DMS114 treated with DMSO at 0.1 percent for 48 hours (cell line): ENCODE results near the gene SLC32A1.

ENCODE experiments used
- DNase-seq: peaks from one replicate; lab custom pipeline; 2025; ENCODE audit not compliant: unreplicated experiment; lab: John Stamatoyannopoulos, UW

The SLC32A1 gene, protein sequence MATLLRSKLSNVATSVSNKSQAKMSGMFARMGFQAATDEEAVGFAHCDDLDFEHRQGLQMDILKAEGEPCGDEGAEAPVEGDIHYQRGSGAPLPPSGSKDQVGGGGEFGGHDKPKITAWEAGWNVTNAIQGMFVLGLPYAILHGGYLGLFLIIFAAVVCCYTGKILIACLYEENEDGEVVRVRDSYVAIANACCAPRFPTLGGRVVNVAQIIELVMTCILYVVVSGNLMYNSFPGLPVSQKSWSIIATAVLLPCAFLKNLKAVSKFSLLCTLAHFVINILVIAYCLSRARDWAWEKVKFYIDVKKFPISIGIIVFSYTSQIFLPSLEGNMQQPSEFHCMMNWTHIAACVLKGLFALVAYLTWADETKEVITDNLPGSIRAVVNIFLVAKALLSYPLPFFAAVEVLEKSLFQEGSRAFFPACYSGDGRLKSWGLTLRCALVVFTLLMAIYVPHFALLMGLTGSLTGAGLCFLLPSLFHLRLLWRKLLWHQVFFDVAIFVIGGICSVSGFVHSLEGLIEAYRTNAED

DNA sequence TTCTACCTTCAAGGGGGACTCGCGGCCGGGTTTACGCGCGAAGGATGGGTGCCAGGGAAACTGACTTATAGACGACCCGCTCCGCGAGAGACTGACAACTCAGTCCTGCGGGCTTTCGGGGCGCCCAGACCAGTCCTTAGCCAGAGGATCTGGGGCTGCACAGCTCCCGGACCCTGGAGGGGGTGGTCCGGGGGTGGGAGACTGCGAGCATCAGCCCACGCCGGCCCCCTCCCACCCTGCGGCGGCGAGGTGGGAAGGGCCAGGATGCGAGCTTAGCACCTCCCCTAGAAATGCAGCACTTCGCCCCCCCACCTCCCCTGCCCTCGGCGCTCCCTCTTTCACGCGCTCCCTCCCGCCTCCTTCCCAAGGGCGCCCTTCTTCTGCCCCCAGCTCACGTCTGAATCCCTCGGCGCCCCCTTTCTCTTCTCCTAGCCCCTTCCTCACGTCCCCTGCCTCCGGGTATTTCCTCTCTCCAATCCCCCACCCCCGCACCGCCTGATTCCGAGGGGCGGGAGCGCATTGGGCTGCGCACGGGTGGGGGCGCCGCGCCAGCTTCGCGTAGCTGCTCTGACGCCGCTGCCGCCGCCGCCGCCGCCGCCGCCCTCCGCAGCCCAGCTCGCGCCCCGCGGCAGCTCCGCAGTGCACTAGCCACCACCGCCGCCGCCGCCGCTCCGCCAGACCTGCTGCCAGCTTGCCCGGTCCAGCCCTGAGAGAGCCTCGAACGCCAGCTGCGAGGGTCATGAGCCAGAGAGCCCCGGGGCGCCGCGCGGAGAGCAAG lies at the start of gene SLC32A1:
TSS of gene SLC32A1 (plus strand) at position 639 of the 778 bp plus-strand sequence. CDS start 239 bp downstream, outside the sequence.
- DNase-seq: no peak

DNA sequence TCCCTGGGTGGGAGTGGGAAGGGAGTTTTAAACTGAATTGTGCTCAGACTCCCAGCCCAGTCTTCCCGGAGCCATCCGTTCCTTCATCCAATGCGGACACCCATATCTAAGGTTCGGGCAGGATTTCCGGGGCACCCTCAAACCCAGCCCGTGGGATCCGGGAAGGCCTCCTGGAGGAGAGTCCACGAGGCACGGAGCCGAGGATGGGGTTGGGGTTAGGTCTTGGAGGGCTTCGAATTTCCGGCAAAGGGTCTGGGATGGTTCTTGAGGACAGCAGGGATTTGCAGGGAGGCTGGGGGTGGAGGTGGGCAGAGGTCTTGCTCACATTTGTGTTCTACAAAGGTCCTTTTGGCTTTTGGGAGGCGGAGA lies 49.5 kb upstream of the SLC32A1 start:
- no peak for DNase-seq

GRCh38 chr20:38676576-38676975 lies 47.7 kb upstream of the SLC32A1 start:
- no peak for DNase-seq

DNA sequence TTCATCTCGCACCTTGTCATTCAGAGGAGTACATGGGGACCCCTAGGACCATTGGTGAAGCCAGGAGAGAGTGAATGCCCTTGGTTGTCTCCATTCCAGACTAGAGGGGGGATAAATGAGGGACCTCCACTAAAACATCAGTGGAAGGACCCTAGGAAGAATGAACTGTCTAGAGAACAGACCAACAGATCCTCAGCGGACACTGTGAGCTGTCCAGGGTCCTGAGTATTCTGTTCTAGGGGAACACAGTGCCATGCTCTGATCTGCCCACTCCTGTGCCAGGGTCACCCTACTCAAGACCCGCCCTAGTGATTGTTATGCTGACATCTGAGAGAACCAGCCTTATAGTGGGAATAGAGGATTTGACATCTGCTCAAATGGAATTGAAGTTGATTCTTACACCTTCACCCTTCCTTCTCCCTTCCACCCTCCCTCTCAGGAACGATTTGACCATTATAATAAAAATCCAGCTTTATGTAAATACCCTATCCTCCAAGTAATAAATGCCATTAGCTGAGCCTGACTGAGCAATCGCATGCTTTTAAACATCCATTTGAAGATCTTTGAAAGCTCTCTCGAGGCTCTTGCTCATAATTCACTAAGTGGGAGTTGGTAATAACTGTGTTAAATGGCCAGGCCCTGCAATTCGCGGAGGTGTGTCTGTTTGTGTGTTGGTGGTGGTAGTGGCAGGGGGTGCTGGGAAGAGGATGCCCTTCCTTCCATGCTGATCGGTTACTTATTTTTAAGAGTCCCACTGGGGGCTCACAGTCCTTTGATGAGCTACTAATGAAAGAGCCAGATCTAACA lies 43.6 kb upstream of the SLC32A1 start:
- DNase-seq: no peak

- DNase-seq: no peak
These were observed 39.0 kb upstream of the SLC32A1 start for GRCh38 chr20:38685271-38685670.

GRCh38 chr20:38685853-38686473 lies 38.3 kb upstream of the SLC32A1 start:
- DNase-seq: no peak

DNA sequence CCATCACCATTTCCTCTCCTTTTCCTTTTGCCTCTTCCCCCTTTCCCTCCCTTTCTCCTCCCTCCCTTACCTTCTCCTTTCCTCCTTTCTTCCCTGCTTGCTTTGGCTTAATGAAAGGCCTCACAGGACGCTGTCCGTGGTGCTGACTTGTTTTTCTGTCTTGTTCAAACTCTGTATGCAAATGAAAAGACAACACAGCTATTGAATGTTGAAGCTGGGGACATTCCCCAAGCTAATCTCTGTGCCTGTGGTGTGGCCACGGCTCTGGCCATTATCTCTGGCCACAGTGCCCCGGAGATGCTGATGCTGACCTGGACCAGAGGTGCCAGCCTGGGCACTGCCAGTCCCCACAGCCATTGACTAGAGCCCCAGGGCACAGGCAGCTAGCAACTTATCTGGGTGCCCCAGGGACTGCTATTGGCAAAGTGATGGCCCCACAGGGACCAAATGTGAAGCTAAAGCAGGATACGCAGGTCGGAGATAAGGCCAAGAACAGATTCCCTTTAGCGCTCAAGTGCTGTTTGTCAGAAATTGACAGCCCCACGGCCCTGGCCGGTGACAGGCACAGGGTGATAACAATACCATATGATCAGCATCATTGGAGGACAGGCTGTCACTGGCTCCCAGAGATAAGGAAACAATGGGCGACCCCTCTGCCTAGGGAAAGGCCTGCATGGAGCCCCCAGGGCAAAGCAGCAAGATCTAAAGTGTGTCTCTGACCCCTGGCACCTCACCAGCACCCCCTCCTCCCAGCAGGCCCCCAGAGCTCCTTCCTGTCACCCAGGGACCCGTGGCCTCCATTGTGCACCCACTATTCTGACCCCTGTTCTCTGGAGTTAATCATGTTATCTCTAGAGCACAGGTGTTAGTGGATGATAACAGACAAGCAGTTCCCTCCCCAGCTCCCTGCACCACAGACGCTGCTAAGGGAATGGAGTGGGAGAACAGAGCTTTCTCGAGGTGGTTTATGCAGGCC lies 31.6 kb upstream of the SLC32A1 start:
- no peak for DNase-seq

- no peak for DNase-seq
These were observed 27.0 kb upstream of the SLC32A1 start for GRCh38 chr20:38697306-38697705.

DNA sequence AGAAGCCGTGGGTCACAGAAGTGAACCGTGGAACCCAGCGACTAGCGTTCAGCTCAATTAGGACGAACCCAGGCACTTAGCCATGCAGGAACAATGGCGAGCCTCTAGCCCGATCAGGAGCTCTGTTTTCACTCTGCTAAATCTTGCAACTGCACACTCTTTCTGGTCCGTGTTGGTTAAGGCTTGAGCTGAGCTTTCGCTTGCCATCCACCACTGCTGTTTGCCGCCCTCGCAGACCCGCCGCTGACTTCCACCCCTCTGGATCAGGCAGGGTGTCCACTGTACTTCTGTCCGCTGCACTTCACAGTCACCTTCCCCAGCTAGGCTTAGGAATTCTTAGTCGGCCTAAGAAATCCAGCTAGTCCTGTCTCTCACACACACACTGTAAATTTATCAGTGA lies 25.7 kb upstream of the SLC32A1 start:
- no peak for DNase-seq

DNA sequence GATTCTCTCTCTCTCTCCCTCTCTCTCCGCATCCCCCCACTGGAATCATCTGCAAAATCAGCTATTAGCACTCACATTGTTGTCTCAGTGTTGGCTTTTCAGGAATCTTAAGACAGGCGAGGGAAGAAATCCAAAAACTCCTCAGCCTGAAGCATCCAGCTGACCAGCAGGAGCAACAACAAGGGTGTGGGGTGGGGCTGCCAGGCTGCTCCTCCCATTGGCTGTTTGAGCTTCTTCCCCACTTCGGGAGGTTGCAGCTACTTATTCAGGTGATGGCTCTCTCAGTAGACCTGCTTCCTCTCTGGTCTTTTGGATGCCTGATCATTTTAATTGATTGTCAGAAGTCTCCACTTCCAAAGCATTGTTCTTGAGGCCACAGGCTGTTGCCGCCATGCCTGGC lies 24.1 kb upstream of the SLC32A1 start:
- DNase-seq: no peak

GRCh38 chr20:38700926-38701325 lies 23.4 kb upstream of the SLC32A1 start:
- no peak for DNase-seq

DNA sequence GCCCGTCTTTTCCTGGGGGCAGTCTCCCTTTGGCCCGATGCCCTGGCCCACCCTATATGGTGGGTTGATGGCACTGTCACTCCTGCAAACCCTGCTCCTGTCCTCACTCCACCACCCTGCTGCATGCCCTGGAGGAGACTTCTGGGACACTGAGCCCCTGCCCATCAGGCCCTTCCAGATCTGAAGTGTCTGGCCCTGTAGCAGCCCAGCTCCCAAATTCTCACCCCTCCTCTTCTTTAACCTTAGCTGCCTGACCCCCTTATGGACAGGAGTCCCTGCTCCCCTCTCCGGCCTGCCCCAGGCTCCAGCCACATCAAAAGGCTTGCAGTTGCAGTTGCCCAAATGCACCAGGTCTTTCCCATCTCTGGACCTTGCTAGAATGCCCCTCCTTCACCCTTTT lies 20.8 kb upstream of the SLC32A1 start:
- DNase-seq: no peak

- DNase-seq: no peak
These were observed 20.1 kb upstream of the SLC32A1 start for GRCh38 chr20:38704136-38704535.

DNA sequence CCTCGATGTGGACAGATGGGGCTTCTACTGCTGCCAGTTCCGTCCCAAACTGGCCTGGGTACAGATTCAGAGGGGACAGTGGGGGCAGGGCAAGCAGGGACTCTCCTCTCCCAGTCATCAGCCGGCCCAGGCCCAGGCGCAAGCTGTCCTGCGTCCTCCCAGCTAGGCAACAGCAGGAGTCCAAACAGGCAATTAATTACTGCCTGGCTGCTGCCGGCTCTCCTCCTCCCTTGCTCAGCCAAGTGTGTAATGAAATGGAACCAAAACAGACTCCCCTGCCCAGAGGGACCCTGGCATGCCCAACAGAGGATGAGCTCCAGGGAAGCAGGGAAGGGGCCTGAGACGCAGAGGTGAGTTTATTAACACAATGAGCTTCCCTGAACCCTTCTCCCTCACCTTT lies 17.8 kb upstream of the SLC32A1 start:
- DNase-seq: no peak

DNA sequence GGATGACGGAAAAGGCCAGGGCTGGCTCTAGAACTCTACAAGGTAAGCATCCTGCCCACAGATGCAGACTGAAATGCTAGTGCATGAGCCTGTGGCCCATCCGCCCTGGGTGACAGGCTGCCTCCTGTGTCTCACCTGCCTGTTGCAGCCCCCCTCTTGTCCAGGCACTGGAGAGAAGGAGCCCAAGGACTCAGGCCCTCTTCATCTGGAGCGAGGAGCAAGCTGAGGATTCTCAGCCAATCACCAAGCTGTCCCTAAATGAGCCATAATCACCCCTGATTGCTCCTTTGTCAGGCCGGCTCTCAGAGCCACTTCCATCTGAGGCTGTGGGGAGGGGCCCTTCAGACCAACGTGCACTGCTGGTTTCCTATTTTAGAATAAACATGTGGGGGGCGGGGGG lies 10.0 kb upstream of the SLC32A1 start:
- no peak for DNase-seq

GRCh38 chr20:38715646-38716045 lies 8.6 kb upstream of the SLC32A1 start:
- no peak for DNase-seq

- DNase-seq: no peak
These were observed 1.6 kb upstream of the SLC32A1 start for GRCh38 chr20:38722683-38723016.

DNA sequence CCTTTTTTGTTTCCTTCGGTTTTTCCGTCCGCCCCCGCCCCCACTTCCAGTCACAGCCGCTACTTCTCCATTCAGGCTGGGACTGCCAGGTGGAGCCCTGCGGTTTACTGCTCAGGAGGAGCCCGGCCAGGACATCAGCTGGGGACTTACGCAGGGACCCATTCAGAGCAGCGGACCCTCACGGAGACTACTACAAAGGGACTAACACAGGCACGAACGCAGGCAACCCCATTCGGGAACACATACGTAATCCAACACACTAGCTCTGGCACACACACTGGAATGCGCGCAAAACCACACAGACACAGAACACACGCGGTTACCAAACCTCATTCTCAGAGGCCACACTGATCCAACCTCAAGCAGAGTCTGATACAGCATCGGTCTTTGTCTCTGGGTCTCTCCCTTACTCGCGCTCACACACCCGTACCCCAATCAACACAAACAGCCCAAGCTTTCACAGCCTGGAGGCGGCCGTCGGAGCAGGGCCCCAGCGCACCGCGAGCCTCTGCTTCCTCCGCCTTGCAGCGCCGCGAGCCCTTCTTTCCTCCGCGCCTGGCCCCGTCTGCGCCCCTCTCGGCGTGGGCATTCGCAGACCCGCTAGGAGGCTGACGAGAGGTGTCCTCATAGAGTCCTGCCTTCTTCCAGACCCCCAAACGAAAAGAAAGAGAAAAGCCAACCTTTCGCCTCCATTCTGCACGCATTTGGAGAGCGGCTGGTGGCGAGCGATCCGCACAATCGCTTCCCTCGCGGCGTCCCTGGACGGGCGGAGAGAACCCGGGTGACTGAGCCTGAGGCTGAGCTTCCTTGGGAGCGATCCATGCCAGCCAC lies 1.1 kb upstream of the SLC32A1 start:
- no peak for DNase-seq

DNA sequence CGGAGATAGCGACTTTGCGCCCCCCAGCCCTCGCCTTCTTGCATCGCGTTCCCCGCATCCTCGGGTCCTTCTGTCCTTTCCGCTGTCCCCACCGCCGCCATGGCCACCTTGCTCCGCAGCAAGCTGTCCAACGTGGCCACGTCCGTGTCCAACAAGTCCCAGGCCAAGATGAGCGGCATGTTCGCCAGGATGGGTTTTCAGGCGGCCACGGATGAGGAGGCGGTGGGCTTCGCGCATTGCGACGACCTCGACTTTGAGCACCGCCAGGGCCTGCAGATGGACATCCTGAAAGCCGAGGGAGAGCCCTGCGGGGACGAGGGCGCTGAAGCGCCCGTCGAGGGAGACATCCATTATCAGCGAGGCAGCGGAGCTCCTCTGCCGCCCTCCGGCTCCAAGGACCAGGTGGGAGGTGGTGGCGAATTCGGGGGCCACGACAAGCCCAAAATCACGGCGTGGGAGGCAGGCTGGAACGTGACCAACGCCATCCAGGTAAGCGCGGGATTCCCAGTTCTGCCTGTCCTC lies 401 bp downstream of the SLC32A1 start:
- no peak for DNase-seq
